Germinal center (tissue), 1 donor: ENCODE measurements around the gene KAZN.

ENCODE experiments used
- DNase-seq: peaks from one replicate; pipeline ENCODE4 v3.0.0; 2012; ENCODE audit warnings: mixed read lengths, low spot score

KAZN gene

DNA sequence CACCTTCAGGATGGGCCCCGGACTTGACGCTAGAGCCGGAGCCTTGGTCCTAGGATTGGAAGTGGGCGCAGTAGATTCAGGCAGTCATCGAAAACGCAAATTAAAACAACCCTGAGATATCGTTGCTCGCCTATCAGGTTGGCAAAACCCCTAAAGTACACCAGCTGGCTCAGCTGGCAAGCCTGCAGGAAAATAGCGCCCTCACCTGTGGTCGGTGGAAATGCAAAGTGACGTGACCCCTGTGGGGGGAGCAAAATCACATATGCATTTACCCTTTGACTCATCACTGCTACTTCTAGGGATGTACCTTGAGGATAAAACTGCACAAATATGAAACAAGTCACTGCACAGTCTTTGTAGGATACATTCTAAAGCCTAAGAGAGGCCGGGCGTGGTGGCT is 384.8 kb downstream of the KAZN start:
- DNase-seq, result no peak

DNA sequence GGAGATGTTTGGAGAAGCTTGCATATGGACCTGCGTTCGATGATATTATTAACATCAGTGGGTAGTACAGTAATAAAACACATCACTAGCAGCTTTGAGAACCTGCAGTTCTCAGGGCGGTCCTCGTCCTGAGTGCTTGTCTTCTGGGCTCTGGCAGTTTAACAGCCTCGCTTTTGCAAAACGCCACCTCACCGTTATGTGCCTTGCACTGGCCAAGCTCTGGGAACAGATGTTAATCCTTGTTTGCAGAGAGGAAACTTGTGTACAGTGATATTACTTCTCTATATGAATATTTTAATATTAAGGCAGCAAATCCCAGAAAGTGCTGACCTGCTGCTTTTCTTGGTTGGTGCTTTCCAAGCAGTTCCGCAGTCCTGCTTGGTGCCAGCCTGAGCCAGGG is 387.7 kb downstream of the KAZN start:
- no peak for DNase-seq

DNA sequence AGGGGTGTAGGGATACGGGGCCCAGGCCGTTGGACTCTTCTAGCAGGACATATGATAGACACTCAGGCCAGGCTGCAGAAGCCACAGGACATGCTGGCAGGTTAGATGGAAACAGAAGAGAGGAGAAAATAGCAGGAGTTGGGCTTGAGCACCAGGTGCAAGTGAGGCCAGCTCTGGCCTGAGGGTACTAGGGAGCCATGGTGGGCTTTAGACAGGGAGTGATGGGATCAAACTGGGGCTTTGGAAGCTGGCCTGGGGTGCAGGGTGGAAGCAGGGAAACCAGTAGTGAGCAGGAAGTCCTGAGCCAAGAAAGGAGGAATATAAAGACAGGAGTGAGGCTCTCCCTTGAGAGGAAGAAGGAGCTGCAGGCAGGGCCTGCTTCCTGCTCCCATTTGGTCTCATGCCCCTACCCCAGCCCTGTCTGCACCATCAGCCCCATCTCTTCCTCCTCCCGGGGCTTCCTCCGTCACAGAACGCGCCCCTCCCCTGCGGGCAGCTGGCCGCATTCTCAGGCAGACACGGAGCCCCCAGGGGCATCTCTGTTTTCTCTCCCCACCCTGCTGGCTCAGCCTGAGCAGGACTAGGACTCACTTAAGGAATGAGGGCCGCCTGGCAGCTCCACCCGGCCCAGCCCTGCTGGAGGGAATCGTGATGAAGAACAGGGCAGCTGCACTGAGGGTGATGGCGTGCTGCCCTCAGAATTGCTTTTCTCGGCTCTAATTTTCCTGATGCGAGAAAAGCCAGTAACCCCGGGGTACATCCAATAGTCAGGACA is 389.5 kb downstream of the KAZN start:
- DNase-seq, result no peak

DNA sequence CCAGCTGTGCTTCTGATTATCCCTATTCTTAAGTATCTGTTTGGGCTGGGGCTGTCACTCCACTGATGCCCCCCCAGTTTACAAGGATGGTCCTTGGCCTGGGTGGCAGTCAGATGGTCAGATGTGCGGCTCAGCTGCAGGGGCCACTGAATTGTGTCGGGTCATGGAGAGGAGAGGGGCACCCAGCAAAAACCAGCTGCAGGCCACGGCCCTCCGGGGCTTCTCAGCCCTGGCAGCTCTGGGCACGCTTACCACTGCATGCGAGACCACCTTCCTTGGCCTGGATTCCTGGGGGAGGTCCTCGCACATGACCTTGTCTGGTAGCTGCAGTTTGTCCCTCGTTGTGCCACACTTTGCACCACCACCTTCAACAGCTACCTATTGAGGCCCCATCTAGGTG is 390.2 kb downstream of the KAZN start:
- no peak for DNase-seq

DNA sequence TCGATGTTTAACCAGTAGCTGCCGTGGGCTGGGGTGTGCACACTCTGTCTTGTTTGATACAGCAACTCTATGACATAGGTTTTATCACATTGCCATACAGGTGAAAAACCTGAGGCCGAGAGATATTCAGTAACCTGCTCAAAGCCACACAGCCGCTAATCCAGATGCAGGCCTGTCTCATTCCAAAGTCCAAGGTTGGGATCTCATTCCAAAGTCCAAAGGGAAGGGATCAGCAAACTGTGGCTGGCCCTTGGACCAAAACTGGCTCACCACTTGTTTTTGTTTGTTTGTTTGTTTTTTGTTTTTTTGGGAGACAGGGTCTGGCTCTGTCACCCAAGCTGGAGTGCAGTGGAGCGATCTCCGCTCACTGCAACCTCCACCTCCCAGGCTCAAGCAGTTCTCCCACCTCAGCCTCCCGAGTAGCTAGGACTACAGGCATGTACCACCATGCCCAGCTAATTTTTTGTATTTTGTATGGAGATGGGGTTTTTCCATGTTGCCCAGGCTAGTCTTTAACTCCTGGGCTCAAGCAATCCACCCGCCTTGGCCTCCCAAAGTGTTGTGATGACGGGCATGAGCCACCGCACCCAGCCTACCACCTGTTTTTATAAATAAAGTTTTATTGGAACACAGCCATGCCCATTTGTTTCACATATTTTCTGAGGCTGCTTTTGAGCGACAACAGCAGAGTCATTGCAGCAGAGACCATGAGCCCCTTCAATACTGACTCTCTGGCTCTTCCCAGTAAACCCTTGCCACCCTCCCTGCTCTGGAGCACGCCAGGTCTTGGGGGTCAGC is 391.6 kb downstream of the KAZN start:
- no peak for DNase-seq

DNA sequence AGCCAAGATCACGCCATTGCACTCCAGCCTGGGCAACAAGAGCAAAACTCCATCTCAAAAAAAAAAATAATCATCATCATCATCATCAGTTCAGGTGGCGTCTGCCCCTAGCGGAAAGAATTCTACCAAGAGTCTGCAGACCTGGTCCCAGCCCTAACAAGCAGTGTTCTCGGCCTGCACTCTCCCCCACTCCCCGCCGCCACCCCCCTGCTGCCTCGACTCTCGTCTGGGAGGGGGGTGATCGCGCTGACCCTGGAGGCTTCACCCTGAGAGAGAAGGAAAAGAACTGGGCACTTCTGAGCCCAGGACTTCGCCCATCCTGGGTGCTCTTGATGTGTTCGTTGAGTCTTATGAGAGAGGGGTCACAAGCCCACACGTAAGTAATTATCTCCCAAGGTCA is 394.9 kb downstream of the KAZN start:
- no peak for DNase-seq

DNA sequence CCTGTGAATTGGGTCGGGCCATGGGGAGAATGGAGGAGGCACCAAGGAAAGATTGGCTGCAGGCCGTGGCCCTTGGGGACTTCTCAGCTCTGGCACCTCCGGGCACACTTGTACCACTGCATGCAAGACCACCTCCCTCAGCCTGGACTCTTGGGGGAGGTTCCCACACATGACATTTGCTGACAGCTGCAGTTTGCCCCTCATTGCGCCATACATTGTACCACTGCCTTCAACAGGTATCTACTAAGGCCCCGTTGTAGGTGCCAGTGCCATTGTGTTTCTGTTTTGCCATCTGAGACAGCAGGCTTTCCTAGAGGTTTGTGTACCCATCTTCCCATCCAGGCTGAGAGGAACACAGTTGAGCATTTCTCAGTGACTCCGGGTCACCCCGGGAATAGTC is 395.7 kb downstream of the KAZN start:
- no peak for DNase-seq

DNA sequence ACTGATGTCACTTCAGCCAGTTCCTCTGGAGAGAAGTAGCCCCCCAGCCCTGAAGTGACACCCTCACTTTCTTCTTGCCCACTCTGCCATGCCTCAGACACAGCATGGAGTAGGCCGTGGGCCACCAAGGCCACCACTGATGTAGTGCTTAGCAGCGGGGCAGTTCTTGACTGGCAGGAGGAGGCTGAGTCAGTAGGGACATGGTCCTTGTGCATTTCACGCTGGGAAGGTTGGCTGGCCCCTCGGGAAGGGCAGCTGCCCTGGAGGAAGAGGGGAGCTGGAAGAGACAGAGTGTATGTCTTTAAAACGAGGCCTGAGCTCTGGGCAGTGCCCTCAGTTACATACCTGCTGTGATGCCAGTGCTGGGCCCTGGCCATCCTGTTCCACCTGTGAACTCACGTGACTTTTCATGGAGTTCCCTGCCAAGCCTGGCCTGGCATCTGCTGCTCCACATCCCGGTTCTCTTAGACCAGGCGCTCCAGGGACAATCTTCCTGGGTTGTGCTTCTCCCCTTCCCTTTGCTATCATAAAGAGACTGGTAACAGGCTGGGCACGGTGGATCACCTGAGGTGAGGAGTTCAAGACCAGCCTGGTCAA is 396.5 kb downstream of the KAZN start:
- DNase-seq, result no peak

DNA sequence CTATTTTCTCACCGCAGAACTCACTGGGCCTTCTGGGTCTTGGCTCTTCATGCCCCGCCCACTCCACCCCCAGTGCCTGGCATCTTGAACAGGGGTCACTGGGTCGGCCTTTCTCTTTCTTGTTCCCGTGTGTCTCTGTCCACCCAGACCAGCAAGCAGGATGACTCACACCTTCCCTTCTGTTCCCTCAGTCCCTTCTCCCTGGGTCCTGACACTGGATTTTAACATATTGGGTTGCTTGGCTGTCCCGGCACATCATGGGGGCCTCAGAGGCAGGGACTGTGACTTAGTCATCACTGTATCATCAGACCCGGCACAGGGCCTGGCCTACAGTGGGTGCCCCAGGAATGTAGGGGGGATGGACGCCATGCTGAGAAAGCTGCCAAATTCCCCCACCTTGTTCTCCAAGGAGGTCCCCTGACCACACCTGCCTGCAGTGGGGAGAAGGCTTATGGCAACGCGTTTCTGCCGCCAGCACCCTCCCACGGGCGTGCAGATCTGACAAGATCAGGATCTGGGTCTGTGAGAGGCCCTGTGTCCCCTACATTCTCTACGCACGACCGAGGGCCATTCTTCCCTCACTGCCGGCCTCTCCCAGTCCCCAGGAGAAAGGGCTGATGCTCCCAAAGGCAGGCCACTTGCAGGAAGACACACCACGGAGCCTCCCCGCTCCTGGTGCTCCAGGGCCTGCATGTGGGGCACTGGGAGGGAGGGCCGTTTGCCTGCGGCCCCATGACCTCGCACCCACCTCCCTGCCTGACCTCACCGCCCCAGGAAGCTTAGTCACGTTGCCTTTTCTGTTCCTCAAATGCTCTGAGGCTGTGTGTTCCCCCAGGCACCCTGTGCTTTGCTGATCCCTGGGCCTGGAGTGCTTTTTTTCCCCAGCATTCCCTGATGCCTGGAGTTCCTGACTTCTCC is 397.9 kb downstream of the KAZN start:
- no peak for DNase-seq

DNA sequence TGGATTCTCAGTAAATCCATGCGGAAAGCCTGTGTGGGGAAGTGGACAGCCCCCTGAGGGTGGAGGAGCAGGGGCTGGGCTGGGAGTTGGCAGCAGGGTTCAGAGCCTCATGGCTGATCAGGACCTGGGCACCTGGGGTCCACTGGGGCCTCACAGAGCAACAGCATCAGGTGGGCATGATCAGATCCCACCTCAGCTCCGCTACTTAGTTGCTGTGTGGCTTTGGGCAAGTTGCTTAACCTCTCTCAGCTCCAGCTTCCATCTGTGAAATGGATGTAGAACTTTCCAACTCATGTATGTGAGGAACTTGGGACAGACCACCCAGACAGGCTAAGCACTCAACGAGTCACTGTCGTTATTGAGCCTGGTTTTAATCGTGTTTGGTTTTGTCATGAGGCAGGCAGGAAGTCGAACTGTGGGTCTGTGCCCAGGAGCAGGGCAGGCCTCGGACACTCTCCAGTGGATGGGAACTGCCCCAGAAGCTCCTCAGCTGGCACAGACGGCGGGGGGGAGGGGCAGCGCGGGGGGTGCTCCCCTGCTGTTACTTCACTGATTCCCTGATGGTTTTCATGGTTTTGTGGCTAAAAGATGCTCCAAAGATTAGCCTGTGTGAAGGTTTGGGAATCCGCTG is 399.3 kb downstream of the KAZN start:
- DNase-seq, result no peak

DNA sequence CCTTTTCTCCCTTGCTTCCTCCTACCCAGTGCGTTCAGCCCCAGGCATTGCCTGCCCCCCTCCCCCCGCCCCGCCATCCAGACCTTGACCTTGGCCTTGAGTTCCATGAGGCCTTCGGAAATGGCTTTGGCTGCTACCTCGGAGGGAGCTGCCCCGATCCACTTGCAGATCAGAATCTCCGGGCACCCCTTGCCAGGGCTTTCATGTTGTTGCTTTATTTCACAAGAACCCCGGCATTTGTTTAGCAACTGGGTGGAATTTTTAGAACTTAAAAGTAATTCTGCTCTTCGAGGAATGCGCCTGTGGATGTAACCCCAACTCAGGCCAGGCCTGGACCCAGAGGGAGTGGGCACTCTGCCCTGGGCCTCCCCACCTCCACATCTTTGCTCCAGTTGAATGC is 401.0 kb downstream of the KAZN start:
- DNase-seq, result no peak

DNA sequence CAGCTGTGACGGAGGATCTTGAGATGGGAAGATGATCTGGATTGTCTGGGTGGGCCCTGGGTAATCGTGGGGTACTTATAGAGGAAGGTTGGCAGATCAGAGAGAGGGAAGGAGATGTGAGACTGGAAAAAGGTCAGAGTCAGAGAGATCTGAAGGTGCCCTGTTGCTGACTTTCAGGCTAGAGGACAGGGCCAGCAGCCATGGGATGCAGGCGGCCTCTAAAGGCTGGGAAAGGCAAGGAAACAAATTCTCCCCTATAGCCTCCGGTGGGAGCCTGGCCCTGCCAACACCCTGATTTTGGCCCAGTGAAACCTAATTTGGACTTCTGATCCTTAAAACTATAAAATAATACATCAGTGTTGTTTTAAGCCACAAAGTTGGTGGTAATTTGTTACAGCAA is 401.5 kb downstream of the KAZN start:
- DNase-seq, result no peak

DNA sequence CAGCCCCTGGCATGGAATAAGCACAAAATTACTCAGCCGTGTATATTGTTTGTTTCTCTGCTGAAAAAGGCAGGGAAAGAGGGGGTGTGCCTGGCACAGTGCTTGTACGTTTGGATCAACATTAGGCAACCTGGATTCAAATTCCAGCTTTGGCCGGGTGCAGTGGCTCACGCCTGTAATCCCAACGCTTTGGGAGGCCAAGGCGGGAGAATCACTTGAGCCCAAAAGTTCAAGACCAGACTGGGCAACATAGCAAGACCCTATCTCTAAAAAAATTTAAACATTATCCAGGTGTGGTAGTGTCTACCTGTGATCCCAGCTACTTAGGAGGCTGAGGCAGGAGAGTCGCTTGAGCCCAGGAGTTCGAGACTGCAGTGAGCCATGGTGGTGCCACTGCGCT is 402.2 kb downstream of the KAZN start:
- no peak for DNase-seq

DNA sequence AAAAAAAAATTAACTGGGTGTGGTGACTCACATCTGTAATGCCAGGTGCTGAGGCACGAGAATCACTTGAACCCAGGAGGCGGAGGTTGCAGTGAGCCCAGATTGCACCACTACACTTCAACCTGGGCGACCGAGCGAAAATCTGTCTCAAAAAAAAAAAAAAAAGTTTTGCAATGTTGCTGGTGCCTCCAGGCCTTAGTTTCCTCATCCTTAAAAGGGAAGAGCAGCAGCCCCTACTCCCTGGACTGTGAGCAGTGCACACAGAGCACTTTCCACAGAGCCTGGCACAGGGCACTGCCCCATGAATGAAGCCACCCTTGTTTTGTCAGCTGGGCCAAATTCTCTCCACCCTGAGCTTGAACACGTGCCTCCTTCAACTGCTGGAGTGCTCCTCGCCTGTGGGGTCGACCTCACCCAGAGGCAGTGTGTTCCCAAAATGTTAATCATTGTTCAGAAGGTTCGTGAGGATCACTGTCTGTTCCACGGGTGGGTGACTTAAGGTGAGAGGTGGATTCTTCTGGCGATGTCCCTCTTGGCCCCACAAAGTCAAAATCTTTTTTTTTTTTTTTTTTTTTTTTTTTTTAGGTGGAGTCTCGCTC is 402.9 kb downstream of the KAZN start:
- DNase-seq, result no peak

DNA sequence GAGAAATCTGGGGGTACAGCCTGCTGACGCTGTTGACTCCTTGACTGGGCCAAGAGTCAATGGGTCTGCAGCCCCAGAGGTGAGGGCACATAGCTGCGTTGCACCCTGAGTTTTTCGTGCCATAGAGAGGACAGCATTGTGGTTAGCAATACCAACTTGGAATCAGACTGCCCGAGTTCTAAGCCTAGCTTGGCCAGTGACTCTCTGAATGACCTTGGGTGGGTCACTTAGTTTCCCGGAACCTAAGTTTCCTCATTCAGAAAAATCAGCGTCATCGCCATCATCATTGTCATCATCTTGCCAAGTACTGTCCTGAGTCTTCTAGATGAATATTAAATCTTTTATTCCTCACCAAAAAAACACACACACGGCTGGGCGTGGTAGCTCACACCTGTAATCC is 403.8 kb downstream of the KAZN start:
- DNase-seq, result no peak

DNA sequence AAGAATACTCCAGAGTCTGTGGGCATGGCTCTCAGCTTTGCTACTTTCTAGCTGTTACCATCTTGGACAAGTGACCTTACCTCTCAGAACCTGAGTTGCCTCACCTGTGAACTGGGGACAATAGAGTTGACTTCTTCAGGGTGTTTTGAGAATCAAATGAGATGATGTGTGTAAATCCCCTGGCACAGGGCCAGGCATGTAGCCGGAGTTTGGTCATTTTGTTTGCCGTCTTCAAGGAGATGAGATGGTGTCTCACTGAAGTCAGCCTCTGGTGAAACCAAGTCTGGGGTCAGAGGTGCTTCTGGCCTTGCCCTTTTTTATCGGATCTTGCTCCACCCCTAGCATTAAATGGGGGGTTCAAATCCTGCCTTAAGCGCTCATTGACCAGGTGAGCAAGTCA is 405.9 kb downstream of the KAZN start:
- DNase-seq, result no peak

DNA sequence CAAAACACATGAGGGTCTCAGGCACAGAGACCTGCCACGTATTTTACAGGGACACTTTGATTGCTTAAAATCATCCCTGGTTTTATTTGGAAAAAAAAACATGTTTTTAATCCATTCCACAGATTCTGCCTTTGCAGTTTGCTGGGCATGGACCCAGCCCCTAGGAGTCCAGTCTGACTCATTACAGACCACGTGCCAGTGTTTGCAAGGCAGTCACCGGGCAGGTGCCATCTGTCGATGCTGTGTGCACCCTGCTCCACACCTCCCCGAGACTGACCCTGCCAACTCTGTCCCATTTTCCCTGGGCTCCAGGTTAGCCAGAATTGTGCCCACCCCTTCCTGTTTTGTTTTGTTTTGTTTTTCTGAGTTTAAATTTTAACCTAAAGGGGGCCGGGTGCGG is 406.6 kb downstream of the KAZN start:
- no peak for DNase-seq

DNA sequence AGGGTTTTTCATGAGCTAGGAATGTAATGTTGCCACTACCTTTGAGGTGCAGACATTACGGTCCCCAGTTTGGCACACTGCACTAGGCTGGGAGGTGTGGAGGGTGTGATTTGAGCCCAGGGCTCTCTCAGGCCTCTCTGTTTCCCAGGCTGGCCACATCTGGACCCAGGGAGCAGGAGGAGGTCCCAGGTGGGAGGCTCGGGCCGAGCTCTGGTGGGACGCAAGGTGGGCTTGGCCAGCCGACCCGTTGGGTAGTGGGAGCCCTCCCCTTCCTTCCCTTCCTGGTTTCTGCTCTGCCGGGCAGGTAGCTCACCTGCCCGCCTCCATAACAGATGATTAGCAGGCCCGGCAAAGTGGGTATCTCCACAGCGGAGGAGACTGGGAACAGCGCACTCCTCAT is 408.9 kb downstream of the KAZN start:
- no peak for DNase-seq

DNA sequence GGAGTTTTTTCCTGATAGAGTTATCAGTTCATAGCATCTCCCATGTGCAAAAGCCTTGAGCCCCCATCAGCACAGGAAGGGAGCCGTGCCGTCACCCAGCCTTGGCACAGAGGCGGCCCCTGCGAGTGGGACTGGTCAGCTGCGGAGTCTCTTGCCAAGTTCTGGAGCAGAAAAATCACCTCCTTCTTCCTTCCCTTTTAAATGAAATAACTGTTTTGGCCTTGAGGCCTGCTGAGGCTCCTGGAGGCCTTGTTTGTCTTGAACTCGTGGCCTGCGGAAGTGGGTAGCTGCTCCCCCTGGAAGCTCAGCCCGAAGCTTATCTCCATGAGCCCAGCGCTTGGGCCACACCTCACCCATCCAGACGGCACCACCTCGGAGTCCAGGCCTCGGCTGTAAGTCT is 409.4 kb downstream of the KAZN start:
- no peak for DNase-seq

DNA sequence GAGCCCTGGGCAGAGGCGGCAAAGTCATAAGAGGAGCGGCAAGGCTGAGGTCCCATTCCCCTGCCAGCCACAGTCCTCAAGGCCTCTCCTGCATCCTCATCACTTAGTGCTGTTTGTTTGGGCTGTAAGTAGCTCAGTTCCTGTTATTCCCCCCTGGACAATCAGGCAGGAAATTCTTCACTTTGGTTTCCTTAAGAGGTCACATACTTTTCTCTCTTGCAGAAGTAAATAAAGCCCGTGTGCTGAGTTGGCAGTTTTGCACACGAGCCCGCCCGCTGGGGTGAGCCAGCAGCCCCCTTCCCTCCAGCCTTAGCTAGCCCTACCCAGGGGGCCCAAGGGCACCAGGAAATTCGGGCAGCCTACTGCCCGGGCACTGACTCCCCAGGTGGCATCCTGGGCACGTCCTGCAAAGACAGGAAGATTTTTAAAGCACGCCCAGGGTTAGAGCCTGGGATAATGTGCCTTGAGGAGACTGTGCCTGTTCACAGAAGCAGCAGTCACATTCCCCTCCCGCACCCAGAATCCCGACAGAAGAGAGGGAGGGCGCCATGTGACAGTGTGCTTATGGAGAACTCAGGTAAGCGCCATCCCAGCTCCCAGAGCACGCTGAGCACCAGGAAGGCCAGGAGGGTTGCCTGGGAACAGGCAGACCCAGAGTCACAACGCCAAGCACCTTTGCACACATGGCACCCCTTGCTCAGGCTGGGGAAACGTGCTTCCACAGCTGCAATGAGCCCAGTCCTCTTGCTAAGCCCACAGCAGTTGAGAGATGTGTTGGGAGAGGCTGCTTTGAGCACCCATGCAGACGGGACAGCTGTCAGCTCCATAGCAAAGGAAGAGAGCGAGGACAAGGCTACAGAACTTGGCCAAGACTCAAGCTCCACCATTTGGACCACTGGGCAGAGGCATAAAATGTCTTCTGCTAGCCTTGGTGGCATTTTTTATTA is 410.6 kb downstream of the KAZN start:
- DNase-seq, result no peak
